ENCODE results near the gene ZBTB43.

The ZBTB43 gene

DNA sequence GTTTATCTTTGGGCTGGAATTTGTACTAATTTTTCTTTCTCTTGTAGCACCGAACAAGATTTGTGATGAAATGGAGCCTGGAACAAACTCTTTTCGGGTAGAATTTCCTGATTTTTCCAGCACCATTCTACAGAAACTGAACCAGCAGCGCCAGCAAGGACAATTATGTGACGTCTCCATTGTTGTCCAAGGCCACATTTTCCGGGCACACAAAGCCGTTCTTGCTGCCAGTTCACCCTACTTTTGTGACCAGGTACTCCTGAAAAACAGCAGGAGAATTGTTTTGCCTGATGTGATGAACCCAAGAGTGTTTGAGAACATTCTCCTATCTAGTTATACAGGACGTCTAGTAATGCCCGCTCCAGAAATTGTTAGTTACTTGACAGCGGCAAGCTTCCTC, 27.6 kb downstream of the ZBTB43 start:
- no peak for DNase-seq

- DNase-seq: no peak
Measured at GRCh38 chr9:126833020-126833419, 28.2 kb downstream of the ZBTB43 start.

DNA sequence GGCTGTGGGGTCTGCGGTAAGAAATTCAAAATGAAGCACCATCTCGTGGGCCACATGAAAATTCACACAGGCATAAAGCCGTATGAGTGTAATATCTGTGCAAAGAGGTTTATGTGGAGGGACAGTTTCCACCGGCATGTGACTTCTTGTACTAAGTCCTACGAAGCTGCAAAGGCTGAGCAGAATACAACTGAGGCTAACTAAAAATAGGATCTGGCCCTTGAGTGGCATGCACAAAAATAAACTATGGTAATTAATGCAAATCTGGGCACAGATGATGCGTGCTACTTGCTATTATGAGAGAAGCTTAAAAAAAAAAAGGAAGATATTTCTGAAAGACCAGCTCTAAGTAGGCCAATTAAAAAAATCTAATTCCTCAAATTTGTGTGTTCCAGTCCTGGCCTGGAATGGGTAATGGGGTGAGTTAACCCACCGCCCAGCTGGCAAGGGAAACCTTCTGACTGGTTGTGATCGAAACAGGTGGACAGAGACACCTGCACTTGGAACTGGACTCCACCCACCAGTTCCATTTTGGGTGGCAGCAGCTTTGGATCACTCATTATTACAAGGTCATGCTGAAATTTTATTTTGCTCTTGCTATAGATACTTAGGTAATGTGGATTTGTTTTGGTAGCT, 29.0 kb downstream of the ZBTB43 start:
- DNase-seq: no peak

DNA sequence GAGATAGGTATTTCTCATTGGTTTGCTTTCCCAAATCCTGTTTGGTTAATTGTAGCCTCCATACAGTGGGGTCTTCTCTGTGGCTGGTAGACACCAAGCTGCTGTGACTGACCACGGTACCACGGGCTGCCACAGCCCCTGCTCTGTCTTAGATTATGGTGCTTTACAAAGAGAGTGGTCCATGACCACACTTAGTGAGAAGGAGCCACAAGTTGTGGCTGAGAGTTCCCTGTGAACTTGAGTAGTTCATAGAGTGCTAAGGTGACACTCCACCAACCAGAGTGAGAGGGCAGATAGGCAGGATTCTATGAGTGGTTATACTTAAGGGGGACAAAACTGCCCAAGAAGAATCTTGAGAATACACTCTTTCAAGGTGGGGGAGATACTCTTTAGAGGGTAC, 29.8 kb downstream of the ZBTB43 start:
- no peak for DNase-seq

DNA sequence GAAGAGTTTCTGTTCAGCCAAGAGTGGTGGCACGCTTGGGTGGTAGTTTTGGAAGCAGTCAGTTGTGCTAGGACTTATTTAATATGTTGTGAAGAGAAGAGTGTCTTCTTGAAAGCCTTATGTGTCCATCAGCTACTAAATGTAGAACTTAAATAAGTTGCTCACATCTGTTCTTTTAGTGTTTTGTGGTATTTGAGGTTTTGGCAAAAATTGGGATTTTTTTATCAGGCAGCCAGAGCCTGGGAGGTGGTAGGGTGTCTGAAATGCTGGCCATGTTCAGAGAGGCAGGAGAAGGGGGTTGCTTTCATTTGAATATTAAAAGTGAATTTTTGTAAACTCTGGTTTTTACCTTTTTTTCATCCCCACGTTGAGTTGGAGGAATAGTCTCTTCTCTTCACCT, 31.4 kb downstream of the ZBTB43 start:
- DNase-seq: no peak

GRCh38 chr9:126838055-126838811, 33.4 kb downstream of the ZBTB43 start:
- DNase-seq: no peak

- DNase-seq: no peak
Measured at GRCh38 chr9:126838895-126839294, 34.1 kb downstream of the ZBTB43 start.

GRCh38 chr9:126839301-126839700, 34.5 kb downstream of the ZBTB43 start:
- DNase-seq: no peak

GRCh38 chr9:126842220-126842842, 37.5 kb downstream of the ZBTB43 start:
- DNase-seq: no peak

- DNase-seq: peak; percentile 41
Measured at GRCh38 chr9:126842977-126843799, 38.3 kb downstream of the ZBTB43 start.

DNA sequence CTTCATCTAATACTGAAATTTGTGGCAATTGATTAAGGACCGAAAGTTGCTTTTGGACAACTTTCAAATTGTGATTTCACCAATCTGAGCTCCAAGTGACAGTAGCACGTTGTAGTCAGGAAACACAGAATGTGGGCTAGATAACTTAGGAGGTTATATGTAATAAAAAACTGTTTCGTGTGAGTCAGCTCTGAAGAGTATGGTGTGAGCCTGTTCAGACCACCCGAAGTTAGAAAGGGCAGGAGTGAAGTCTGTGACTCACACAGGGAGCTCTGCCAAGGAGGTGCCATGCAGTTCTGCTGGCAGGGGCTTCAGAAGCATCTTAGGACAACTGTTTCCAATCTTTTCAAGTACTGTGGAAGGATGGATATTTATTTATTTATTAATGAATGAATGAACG, 39.2 kb downstream of the ZBTB43 start:
- DNase-seq: peak; percentile 62

- DNase-seq: no peak
Measured at GRCh38 chr9:126847051-126847450, 42.2 kb downstream of the ZBTB43 start.

- no peak for DNase-seq
Measured at GRCh38 chr9:126849591-126850225, 44.9 kb downstream of the ZBTB43 start.

- no peak for DNase-seq
Measured at GRCh38 chr9:126851286-126851880, 46.5 kb downstream of the ZBTB43 start.

GRCh38 chr9:126852086-126852688, 47.3 kb downstream of the ZBTB43 start:
- no peak for DNase-seq

DNA sequence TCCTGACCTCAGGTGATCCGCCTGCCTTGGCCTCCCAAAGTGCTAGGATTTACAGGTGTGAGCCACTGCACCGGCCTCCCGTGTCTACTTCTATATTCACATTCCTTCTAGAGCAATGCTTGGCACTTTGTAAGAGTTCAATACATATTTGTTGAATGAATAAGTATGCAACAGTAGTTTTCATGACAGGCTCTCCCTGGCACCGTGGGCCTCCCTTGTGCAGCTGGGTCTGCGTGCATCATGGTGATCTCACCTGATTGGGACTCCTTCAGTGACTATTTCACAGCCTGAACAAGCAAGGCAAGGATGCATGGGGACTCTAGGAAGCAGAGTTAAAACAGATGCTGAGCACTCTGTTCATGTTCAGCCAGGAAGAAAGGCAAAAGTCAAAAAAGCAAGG, 48.8 kb downstream of the ZBTB43 start:
- DNase-seq: no peak

- no peak for DNase-seq
Measured at GRCh38 chr9:126854734-126855133, 49.9 kb downstream of the ZBTB43 start.

DNA sequence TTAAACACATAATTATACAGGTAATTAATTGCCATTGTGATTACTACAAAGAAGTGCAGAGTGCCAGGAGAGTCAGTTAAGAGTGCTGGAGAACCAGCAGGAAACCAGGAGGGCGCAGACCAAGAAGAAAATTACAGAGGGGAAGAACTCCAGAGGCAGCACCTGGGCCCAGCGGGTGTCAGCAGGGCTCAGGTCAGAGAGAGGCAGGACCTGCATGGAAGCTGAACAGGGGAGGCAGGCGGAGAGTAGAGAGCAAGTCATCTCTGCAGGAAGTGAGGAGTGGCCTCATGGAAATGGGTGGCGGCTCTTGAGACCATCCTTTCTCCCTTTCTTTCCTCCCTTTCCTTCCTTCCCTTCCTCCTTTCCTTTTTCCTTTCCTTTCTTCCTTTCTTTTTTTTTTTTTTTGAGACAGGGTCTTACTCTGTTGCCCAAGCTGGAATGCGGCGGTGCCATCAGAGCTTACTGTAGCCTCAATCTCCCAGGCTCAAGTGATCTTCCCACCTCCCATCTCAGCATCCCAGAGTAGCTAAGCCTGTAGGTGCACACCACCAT, 51.6 kb downstream of the ZBTB43 start:
- DNase-seq: no peak

DNA sequence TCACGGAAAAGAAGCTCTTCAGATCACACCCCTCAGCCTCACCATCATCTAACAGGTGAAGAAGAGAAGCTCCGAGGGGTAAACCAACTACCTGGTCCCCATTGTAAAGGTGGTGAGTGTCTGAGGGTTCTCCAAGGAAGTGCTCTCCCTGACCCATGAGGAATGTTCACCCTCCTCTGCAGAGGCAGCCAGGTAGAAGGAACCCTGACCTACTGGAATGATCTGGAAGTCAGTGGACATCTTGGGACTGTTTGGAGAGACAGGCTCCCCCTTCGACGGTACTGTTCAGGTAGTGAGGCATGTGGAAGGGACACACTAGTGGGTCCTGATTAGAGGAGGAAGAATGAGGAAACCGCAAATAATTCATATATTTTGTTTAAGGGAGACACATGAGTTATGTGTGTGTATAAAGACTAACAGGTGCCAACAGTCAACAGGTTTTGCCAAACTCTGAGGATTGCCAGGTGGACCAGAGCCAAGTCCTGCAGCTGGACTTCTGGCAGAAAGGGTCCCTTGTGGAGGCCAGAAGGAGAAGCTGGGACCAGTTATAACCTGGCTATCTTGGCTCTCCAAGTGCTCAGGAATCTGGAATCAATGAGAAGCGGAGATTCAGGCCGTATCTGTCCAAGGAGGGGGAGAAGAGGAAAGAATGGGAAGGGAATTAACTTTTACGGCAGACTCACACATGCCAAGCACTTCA, 52.6 kb downstream of the ZBTB43 start:
- peak; percentile 38 for DNase-seq

DNA sequence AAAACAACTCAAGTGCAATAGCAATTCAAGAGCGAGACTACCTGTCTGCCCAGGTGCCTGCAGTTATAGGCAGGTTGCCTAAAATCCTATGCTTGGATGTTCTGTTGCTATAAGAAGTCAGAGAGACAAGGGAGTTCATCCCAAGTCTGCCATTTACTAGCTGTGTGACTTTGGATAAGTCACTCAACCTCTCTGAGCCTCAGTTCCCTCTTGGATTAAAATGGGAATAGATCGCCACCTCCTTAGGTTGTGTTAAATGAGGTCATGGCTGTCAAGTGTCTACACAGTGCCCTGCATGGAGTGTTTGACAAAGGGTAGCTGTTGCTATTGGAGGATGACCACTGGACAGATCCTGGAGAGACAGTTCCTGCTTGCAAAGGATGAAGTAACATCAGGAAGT, 54.3 kb downstream of the ZBTB43 start:
- DNase-seq: no peak
